A549 (cell line): ENCODE measurements around the gene SLC2A6.

Experiments
- EHF ChIP-seq: fragments of 250-450 bp; sonication (Bioruptor Pico); IDR thresholded peaks from 2 replicates; pipeline ENCODE4 v1.5.0; 2020; ENCODE audit warnings: mild to moderate bottlenecking
- EP300 ChIP-seq, 2 experiments: fragments of >200 bp; sonication (Bioruptor Twin); formaldehyde crosslinking; IDR thresholded peaks; 2 replicates in 1 of 2; 3 replicates in 1 of 2; pipeline ENCODE4 v1.6.1; 2016 to 2017
- HEYL ChIP-seq: fragments of 250-450 bp; sonication (Bioruptor Pico); IDR thresholded peaks from 2 replicates; pipeline ENCODE4 v1.8.0; 2021; ENCODE audit warnings: mild to moderate bottlenecking, moderate library complexity
- HOXA7 ChIP-seq: fragments of 250-450 bp; sonication (Bioruptor Pico); IDR thresholded peaks from 2 replicates; pipeline ENCODE4 v1.5.0; 2020; ENCODE audit warnings: mild to moderate bottlenecking, moderate library complexity
- MYC ChIP-seq: IDR thresholded peaks from 2 replicates; pipeline ENCODE4 v1.6.1; 2012; ENCODE audit warnings: mild to moderate bottlenecking, inconsistent platforms, low read length, improper control_type of control experiment, borderline replicate concordance
- PHF8 ChIP-seq: fragments of 200-600 bp; sonication (generic); IDR thresholded peaks from 2 replicates; pipeline ENCODE4 v1.6.1; 2016; ENCODE audit warnings: low read depth, mild to moderate bottlenecking, antibody characterized with exemption, moderate library complexity, borderline replicate concordance
- POLR2A ChIP-seq: IDR thresholded peaks from 2 replicates; pipeline ENCODE4 v1.6.1; 2012; ENCODE audit warnings: mild to moderate bottlenecking, low read length
- RFX5 ChIP-seq: fragments of 450-650 bp; IDR thresholded peaks from 2 replicates; pipeline ENCODE4 v1.7.1; 2014; ENCODE audit warnings: antibody characterized with exemption, mild to moderate bottlenecking, moderate library complexity
- TFCP2L1 ChIP-seq: fragments of 250-450 bp; sonication (Bioruptor Pico); IDR thresholded peaks from 2 replicates; pipeline ENCODE4 v1.5.0; 2021; ENCODE audit warnings: mild to moderate bottlenecking
- TF ChIP-seq, protein P1 (sequence below): fragments of >200 bp; sonication (Bioruptor Twin); formaldehyde crosslinking; IDR thresholded peaks from 3 replicates; pipeline ENCODE4 v1.5.1; 2016
- TF ChIP-seq, protein P2 (sequence below): fragments of 250-450 bp; sonication (Bioruptor Pico); IDR thresholded peaks from 2 replicates; pipeline ENCODE4 v1.5.0; 2021; ENCODE audit warnings: mild to moderate bottlenecking, moderate library complexity, borderline replicate concordance
- TF ChIP-seq, protein P3 (sequence below): IDR thresholded peaks from 2 replicates; pipeline ENCODE4 v1.6.1; 2012

DNA sequence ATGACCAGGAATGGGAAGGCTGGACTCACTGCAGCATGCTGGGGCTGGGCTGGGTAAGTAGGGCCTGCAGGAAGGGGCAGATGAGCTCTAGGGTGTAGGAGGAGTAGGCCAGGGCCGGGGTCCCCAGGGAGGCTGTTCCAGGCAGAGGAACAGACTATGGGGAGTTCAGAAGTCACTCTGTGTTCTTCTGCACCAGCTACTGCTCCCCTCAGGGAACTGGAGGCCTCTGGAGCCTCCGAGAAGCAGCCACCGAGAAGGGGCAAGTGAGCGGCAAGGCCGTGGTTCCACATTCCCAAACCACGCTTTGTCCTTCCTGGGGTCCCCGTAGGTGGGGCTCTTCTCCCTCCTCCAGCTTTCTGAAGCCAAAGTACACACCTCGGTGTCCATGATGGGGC, 8.4 kb upstream of the SLC2A6 start:
- no peak for TF ChIP-seq EP300 (IDR thresholded peaks at IDR 0.05)
- TF ChIP-seq, protein P1, sequence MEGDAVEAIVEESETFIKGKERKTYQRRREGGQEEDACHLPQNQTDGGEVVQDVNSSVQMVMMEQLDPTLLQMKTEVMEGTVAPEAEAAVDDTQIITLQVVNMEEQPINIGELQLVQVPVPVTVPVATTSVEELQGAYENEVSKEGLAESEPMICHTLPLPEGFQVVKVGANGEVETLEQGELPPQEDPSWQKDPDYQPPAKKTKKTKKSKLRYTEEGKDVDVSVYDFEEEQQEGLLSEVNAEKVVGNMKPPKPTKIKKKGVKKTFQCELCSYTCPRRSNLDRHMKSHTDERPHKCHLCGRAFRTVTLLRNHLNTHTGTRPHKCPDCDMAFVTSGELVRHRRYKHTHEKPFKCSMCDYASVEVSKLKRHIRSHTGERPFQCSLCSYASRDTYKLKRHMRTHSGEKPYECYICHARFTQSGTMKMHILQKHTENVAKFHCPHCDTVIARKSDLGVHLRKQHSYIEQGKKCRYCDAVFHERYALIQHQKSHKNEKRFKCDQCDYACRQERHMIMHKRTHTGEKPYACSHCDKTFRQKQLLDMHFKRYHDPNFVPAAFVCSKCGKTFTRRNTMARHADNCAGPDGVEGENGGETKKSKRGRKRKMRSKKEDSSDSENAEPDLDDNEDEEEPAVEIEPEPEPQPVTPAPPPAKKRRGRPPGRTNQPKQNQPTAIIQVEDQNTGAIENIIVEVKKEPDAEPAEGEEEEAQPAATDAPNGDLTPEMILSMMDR = no peak
- TF ChIP-seq RFX5 = no peak
- TF ChIP-seq, protein P2, sequence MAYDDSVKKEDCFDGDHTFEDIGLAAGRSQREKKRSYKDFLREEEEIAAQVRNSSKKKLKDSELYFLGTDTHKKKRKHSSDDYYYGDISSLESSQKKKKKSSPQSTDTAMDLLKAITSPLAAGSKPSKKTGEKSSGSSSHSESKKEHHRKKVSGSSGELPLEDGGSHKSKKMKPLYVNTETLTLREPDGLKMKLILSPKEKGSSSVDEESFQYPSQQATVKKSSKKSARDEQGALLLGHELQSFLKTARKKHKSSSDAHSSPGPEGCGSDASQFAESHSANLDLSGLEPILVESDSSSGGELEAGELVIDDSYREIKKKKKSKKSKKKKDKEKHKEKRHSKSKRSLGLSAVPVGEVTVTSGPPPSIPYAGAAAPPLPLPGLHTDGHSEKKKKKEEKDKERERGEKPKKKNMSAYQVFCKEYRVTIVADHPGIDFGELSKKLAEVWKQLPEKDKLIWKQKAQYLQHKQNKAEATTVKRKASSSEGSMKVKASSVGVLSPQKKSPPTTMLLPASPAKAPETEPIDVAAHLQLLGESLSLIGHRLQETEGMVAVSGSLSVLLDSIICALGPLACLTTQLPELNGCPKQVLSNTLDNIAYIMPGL (CRISPR knock-in tag) = no peak
- no peak for TF ChIP-seq TFCP2L1 (CRISPR knock-in tag)
- TF ChIP-seq MYC = no peak
- TF ChIP-seq, protein P3, sequence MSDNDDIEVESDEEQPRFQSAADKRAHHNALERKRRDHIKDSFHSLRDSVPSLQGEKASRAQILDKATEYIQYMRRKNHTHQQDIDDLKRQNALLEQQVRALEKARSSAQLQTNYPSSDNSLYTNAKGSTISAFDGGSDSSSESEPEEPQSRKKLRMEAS = no peak
- no peak for TF ChIP-seq PHF8
- TF ChIP-seq HEYL (CRISPR knock-in tag) = no peak
- no peak for TF ChIP-seq EHF
- TF ChIP-seq HOXA7 (CRISPR knock-in tag) = no peak
- TF ChIP-seq POLR2A = no peak
